HG03575 (cell line): ENCODE results near the gene NOTCH1.

ENCODE experiments used
- ATAC-seq: cut with Tn5 transposase; IDR thresholded peaks from one replicate; pipeline ENCODE4 v1.9.1; 2021; ENCODE audit not compliant: unreplicated experiment, insufficient number of reproducible peaks, low FRiP score; ENCODE audit errors: extremely low read depth

NOTCH1 gene

DNA sequence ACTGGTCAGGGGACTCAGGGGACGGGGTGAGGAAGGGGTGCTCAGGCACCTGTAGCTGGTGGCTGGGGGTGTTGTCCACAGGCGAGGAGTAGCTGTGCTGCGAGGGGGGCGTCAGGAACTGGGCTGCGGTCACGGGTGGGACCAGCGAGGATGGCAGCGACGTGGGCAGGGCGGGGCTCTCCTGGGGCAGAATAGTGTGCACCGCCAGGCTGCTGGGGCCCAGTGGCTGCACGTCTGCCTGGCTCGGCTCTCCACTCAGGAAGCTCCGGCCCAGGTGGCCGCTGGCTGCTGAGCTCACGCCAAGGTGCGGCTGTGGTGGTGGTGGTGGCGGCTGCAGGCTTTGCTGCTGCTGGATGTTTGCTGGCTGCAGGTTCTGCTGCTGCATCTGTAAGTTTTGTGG, 49.7 kb downstream of the NOTCH1 start:
- ATAC-seq = no peak

DNA sequence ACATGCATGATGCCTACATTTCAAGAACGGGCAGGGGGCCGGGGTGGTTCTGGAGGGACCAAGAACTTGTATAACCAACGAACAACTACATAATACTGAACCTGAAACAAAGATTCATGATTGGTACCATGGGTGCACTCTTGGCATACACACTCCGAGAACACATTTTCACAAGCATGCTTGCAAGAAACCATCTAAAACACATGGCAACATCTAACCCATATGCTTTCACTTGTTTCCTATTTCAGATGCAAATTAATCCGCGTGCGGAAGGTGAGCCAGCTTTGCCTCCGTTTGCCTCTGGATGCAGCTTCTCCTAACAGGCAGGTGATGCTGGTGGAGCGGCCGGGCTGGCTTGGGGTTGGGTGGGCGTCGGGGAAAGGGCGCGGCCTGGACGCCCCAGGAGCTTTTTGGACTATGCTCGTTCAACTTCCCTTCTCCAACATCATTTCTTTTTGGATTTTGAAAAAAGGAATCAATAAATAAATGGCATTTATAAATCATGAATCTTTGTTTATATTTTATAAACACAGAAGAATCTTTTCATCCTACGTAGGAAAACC, 50.5 kb downstream of the NOTCH1 start:
- ATAC-seq = no peak

DNA sequence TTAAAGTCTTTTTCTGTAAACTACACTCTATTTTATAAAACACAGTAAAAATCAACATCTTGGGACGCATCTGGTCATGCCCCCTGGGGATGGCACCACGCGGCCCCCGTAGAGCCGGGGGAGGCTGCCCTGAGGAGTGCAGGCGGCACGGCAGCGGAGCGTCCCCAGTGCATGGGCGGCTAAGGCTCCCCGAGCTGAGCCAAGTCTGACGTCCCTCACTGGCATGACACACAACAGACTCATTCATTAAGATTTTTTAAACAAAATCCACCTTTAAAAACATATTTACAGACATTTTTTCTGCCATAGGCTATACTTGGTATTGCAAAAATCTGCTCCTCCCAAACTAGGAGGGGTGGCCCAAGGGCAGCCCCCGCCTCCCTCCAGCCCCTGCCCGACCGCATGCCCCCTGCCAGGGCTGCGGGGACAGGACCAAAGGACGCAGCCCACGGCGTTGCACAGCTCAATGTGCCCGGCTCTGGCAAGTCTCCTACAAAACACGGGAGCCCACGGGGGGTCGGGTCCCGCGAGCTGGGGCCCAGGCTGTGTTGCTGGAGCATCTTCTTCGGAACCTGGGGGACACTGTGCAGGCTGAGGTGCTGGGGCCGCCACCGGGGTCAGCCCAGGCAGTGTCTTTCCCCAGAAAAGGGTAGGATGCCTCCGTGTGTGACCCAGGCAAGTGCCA, 51.2 kb downstream of the NOTCH1 start:
- no peak for ATAC-seq

DNA sequence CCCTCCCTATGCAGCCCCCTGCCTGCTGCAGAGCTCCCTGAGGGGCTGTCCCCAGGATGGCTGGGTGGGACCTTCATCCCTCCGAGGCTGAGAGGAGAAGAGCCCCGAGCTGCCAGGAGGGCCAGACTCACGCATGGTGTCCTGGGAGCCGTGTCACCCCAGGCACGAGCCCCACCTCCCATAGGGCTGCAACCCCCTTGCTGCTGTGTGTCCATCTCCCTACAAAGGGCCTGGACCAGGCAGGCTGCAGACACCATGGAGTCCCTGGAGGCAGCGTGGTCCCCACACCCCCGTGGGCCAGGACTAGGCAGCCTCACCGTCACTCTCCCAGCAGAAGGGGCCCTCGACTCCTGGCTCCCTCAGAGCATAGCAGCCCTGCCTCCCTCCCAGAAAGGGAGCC, 51.8 kb downstream of the NOTCH1 start:
- ATAC-seq = no peak

DNA sequence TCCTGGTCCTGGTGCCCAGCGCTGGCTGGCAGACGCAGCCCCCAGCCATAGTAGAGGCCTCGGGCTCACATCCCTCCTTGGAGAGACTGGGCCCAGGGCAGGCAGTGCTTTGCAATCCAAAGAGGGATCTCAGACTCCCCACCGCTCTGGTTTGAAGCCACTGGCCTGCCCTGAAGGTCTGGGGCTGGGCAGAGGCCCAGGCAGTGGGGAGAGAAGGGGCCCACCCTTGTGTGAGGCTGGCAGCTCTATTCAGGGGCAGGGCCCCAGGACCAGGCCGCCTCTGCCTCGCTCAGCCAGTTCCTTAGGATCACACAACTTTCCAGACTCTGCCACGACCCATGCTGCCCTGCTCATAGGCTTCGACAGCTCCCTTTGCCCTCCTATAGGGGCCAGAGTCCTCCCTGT, 52.3 kb downstream of the NOTCH1 start:
- no peak for ATAC-seq

DNA sequence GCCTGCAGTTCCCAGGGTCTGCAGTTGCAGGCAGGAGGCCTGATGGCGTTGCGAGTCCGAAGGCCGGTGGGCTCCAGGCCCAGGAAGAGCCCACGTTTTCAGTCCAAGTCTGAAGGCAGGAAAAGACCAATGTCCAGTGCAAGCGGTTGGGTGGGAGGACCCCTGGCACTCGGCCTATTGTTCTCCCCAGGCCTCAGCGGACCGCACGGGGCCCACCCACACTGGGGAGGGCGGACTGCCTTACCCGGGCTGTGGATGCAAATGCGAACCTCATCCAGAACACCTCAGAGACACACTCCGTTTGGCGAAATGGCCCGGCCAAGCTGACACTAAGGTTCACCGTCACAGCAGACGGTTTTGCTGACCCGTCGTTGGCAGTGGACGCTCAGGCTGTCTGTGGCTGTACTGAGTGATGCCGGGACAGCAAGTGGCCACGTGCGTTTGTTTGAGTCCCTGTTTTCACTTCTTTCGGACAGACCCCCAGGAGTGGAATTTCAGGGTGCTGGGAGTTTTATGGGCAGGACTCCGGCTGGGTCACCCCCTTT, 52.8 kb downstream of the NOTCH1 start:
- ATAC-seq = no peak

DNA sequence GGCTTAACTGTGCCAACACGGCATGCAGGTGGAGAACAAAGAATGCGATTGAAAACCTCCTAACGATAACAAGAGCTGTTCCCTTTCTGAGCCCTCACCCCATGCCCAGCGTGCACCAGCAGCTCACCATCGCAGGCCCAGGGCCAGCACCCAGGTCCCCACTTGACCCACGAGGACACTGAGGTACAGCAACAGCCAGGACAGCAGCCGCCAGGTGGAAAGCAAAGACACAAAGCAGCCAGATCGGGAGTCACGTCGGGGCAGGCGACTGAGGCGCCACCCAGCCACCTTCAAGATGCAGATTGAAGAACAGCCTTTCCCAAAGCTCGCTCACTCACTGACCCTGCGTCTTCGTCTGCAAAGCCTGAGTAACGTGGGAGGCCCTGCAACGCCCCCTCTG, 56.1 kb downstream of the NOTCH1 start:
- ATAC-seq = no peak

DNA sequence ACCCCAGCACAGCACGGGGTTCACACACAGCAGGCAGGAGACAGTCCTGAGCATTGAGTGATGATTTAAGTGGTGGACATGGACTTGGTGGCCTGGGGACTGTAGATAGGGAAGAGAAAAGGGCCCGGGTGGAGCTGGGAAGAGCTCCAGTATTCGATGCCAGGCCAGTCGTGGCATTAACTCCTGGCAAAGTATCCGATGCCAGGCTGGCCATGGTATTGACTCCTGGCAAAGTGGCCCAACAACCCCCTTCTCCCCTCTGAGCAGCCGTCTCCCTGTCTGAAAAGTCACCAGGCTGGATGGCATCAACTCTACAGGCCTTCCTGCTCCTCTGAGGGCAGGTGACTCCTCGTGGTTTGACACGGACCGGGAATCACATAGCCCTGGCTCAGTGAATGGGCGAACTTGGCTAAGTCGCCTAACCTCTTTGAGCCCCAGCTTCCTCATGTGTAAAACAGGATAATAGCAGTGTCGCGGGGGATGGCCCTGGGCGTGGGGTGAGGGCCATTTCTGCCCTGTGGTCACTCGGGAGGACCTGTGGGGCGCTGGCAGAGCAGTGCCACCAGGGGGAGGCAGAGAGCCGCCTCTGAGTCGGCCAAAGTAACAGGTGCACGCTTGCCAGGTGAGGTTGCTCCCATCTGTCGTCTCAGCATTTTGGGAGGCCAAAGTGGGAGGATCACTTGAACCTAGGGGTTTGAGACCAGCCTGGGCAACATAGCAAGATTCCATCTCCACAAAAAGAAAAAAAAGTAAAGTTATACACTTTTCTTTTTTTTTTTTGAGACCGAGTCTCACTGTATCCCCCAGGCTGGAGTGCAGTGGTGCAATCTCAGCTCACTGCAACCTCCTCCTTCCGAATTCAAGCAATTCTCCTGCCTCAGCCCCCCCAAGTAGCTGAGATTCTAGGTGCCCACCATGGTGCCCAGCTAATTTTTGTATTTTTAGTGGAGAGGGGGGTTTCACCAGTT, 57.3 kb downstream of the NOTCH1 start:
- no peak for ATAC-seq

DNA sequence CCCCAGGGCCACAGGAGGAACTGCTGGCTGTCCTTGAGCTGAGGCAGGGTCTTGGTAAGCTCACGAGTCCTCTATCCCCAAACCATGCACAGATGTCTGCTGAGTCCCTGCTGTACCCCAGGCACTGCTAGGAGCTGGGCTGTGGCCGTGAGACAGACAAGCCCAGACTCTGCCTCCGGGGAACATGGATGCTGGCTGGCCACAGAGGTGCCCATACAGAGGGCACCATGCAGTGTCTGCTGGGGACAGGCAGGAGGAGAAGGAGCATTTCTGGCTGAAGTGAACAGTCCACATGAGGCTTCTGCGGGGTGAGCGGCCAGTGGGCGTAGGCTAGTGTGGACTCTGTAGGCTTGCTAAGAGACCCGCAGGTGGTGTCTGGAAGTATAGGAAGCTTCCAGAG, 58.2 kb downstream of the NOTCH1 start:
- ATAC-seq = no peak

DNA sequence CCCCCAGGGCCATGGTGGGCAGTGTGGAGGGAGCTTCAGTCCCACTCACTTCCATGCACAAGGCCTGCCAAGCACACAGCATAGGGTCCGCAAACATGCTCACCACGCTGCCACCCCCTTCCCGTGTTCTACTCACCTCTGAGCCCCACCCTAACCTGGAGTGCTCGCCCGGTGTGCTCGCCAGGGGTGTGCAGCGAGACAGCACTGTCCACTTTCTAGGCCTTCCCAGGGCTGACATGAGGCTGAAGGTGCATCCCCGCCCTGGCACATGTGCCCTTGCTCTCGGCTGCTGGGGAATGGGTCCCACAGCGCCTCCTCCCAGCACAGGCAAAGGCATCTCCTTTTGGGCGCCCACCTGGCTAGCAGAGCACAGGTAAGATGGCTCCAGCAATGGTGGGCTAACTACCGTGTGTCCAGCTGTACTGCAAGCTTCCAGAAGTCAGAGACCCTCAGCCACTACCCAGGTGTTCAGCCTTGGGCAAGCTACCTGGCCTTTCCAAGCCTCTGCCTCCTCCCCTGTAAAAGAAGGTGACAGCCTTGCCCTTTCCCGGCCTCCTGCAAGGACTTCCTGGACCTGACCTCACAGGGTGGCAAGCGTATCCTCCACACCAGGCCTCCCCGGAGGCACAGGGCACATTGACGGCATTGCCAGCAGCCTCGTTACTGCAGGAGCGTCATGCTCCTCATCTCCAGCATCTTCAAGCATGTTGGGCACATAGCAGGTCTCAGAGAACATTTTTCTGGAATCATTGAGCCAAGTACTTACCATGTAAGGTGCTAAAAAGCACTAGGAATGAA, 58.8 kb downstream of the NOTCH1 start:
- ATAC-seq = no peak

DNA sequence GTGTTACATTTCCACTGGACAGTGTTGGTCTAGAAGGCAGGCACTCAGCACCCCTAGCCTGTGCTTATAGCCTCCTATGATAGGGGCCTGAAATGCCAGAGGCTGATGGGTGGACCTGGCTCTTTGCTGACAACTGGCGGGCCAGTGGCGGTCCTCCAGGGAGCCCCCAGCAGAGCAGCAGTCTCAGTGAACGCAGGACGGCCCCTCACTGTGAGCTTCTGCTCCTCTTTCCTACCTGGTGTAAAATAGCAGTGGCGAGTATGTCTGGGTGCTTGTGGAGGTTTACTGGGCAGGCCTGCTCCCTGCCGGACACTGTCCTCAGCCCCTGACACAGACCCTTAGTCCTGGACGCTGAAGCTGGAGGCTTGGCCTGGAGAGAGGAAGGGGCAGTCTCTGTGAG, 59.7 kb downstream of the NOTCH1 start:
- no peak for ATAC-seq

DNA sequence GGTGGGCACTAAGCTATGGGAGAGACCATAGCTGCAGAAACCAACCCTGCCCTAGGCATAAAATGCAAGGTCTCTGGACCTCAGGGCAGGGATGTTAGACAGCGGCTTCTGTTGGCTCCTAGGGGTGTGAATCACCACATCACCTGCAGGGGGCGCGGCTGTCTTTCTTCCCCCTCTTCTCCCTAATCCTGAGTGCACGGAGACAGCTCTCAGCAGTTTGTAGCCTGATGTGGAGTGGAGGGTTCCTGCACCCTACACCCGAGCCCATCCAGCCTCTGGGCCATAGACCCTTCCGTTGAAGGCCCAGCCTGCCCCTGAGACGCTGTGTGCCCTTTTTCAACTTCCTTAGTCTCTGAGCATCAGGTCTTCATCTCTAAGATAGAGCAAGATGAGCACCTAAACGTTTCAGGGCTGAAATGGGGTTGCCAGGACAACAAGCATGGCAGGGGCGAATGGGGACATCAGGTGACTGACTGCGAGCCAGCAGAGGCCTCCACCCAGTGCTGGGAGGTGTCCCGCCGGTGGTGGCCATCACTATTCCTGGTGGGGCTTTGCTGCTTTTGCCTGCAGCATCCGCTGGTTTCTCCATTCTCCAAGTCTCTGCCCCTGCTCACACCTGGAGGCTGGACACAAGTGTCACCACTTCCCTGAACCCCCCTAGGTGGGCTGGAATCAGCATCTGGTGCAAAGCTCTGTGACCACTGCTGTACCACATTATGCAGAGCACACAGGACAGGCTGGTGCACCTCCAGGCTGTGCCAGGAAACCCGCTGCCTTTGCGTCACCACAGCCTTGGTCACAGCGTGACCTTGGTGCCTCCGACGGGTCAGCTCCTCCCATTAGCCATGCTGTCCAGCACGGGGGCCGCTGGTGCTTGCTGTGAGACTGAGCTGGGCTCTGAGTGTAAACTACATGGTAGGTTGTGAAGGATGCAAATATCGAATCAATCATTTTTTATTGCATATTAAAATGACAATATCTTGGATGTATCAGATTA, 60.5 kb downstream of the NOTCH1 start:
- ATAC-seq = no peak

DNA sequence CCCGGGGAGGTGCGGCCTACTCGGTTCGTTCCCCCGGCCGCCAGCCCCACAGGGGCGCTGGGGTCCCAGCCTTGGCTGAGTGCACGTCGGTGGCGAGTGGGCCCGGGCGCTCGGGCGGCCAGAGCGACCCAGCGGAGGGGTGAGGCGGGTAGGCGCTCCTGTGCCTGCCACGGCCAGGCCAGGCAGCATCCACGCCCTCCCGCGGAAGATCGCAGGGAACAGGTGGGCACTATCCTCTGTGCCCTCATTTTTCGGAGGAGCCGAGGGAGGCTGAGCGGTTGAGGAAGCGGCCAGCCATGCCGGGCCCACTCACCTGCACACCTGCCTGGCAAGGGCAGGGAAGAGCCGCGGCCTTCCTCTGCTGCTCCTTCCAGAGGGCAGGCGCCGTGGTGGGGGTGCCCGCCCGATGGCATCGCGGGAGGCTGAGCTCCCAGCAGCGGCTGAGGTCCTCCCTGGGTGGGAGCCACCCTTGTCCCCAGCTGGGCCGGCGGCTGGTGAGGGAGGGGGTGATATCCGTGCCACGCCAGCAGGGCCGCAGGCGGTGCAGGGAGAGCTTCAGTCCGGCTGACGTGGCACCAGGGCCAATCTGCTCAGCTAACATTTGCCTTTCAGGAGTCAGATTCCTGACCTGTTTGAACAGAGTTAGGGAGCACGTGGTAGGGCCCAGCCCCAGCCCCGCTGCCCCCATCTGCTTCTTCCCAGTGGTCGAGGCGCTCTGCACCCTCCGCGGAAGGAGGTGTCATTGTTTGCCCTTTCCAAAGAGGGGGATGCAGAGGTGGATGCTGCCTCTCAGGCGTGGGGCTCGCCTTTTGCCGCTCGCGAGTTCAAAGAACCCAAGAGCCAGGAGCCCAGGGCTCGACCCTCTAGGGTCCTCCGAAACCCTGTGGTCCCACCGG, 61.4 kb downstream of the NOTCH1 start:
- no peak for ATAC-seq

DNA sequence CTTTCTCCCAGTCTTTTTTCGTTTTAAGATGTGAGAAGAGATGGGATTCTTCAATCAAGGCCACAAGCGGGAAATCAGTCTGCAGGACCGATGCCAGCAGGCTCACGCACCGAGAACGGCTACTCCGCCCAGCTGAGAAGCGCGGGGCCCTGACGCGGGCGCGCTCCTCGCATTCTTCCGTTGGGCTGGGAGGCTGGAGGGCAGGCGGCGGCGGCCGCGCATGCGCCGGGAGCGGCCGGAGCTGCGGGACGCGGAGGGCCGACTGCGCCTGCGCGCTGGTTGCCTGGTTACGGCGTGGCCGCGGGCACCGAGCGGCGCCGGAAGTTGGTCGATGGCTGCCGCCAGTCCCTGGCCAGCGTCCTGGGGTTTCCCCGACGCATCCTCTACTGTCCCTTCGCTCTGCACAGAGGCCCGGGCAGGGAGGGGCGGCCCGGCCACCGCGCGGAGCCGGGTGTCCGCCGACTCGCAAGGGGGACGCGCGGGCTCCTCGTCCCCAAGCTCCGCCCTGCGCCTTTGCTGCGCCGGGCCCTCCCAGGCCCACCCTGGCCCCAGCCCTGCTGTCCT, 62.2 kb downstream of the NOTCH1 start:
- ATAC-seq = peak; percentile 32

DNA sequence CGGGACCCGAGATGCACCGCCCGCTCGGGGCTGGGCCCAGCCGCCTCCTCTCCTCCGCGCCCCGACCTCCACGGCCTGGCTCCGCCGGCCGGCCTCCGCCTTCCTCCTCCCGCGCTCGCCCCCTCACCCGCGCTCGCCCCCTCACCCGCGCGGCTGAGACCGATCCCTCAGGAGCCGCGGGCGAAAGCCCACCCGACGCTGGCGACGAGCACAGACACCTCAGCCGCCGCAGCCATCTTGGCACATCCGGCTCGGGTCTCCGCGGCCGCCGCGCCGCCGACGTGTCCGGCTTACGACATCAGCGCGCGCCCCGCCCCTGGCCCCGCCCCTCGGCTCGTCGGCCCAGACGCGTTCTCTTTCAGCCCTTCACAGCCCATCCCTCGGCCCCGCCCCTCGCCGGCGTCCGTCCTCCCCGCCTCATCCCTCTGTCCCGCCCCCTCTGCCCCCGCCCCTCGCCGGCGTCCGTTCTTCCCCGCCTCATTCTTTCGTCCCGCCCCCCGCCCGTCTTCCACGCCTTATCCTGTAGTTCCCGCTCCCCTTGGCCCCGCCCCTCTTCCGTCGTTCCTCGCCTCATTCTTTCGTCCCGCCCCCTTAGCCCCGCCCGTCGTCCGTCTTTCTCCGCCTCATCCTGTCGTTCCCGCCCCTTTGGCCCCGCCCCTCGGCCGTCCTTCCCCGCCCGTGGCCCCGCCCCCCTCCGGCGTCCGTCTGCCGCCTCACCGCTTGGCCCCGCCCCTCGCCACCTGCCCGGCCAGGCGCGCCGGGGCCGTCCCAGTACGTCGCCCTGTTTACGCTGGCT, 62.9 kb downstream of the NOTCH1 start, which contains the start of gene SEC16A:
SEC16A (minus strand) TSS at position 248 of the 796 bp plus-strand sequence. CDS start 5,425 bp downstream, outside the sequence.
- peak; percentile 18 for ATAC-seq
